K562 (cell line): ENCODE data around the gene OPCML.

Experiments used
- KDM5B ChIP-seq: fragments of 200-600 bp; sonication (generic); IDR thresholded peaks from 2 replicates; pipeline ENCODE4 v1.6.1; 2012; ENCODE audit warnings: low read depth, mild to moderate bottlenecking, moderate library complexity, low read length, control low read depth, inconsistent platforms; ENCODE audit not compliant: insufficient replicate concordance
- KLF13 ChIP-seq: fragments of 450-650 bp; IDR thresholded peaks from 2 replicates; pipeline ENCODE4 v1.6.1; 2016; ENCODE audit warnings: missing genetic modification characterization, low read depth, mild to moderate bottlenecking, missing compliant biosample characterization, moderate library complexity, borderline replicate concordance
- STAT5A ChIP-seq: IDR thresholded peaks from 2 replicates; pipeline ENCODE4 v1.6.1; 2012; ENCODE audit warnings: low read length, inconsistent platforms, borderline replicate concordance
- ZNF239 ChIP-seq: fragments of 250-450 bp; sonication (Bioruptor Pico); IDR thresholded peaks from 2 replicates; pipeline ENCODE4 v1.4.0; 2020; ENCODE audit warnings: mild to moderate bottlenecking
- ZNF699 ChIP-seq: fragments of 250-450 bp; sonication (Bioruptor Pico); IDR thresholded peaks from 2 replicates; pipeline ENCODE4 v1.8.0; 2021; ENCODE audit warnings: mild to moderate bottlenecking, moderate library complexity; ENCODE audit not compliant: insufficient replicate concordance
- TF ChIP-seq, protein P1 (sequence below): fragments of 250-450 bp; sonication (Bioruptor Pico); IDR thresholded peaks from 2 replicates; pipeline ENCODE4 v1.4.0; 2020; ENCODE audit warnings: mild to moderate bottlenecking, moderate library complexity

DNA sequence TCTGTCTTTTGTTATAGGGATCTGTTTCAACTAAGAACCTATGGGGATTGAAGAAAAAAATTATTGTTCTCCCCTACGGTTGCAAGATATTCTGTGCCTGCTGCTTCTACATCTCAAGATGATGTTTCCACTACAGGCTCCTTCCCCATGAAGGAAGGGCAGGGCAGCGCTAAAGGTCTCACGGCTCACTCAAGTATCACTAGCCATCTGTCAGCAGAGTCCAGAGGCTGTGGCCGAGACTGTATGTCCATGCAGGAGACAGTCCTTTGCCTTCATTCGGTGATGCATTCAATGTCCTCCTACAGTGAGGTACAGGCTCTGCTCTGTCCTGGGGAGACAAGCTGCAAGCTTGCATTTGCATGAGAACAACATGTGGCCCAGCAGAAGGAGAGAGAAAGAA lies 518.0 kb downstream of the OPCML start:
- TF ChIP-seq ZNF239 (CRISPR knock-in tag) = no peak
- TF ChIP-seq, protein P1, sequence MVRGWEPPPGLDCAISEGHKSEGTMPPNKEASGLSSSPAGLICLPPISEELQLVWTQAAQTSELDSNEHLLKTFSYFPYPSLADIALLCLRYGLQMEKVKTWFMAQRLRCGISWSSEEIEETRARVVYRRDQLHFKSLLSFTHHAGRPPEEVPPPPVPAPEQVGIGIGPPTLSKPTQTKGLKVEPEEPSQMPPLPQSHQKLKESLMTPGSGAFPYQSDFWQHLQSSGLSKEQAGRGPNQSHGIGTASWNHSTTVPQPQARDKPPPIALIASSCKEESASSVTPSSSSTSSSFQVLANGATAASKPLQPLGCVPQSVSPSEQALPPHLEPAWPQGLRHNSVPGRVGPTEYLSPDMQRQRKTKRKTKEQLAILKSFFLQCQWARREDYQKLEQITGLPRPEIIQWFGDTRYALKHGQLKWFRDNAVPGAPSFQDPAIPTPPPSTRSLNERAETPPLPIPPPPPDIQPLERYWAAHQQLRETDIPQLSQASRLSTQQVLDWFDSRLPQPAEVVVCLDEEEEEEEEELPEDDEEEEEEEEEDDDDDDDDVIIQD (CRISPR knock-in tag) = no peak
- no peak for TF ChIP-seq KDM5B
- no peak for TF ChIP-seq STAT5A
- no peak for TF ChIP-seq ZNF699 (CRISPR knock-in tag)
- TF ChIP-seq KLF13 (tag) = no peak
